ENCODE results near the gene PITX1.

GRCh38 chr5:135032999-135033861 is 798 bp downstream of the PITX1 start:
- TF ChIP-seq CTCF (IDR thresholded peaks at IDR 0.05): no peak
- TF ChIP-seq POLR2A (IDR thresholded peaks at IDR 0.05): no peak
- TF ChIP-seq POLR2AphosphoS5 (IDR thresholded peaks at IDR 0.05; ENCODE audit: insufficient read depth in 1 of 2, low read depth in 1 of 2): peak in 1 of 2 donors; percentile 36
